Neural progenitor cell (in vitro differentiated cells): ENCODE data around the gene WDR53.
"Not testable (repeated sequence)": the region's sequence is repeated elsewhere in the genome, so short reads cannot be mapped to it uniquely, and the experiment has no call there.

Experiments used
- EZH2 ChIP-seq: fragments of 200-600 bp; sonication (generic); IDR thresholded peaks from 2 replicates; pipeline ENCODE4 v1.6.1; 2017; ENCODE audit warnings: antibody characterized with exemption, mild to moderate bottlenecking, moderate library complexity
- EZH2phosphoT487 ChIP-seq: fragments of 200-600 bp; sonication (generic); IDR thresholded peaks from 2 replicates; pipeline ENCODE4 v1.6.1; 2017; ENCODE audit warnings: antibody characterized with exemption
- TF ChIP-seq, protein P1 (sequence below): fragments of 200-600 bp; sonication (generic); IDR thresholded peaks from 2 replicates; pipeline ENCODE4 v1.5.1; 2017; ENCODE audit warnings: antibody characterized with exemption, mild to moderate bottlenecking

DNA sequence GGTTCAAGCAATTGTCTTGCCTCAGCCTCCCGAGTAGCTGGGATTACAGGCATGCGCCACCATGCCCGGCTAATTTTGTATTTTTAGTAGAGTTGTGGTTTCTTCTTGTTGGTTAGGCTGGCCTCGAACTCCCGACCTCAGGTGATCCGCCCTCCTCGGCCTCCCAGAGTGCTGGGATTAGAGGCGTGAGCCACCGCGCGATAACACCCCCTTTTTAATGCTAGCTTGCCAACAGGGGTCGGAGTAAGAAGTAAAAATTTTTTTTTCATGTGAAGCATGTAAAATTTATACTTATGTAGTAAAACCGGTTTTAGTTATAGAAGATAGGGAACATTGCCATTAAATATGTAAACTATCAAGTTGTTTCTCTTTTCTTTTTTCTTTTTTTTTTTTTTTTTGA, 2.0 kb upstream of the WDR53 start:
- TF ChIP-seq, protein P1, sequence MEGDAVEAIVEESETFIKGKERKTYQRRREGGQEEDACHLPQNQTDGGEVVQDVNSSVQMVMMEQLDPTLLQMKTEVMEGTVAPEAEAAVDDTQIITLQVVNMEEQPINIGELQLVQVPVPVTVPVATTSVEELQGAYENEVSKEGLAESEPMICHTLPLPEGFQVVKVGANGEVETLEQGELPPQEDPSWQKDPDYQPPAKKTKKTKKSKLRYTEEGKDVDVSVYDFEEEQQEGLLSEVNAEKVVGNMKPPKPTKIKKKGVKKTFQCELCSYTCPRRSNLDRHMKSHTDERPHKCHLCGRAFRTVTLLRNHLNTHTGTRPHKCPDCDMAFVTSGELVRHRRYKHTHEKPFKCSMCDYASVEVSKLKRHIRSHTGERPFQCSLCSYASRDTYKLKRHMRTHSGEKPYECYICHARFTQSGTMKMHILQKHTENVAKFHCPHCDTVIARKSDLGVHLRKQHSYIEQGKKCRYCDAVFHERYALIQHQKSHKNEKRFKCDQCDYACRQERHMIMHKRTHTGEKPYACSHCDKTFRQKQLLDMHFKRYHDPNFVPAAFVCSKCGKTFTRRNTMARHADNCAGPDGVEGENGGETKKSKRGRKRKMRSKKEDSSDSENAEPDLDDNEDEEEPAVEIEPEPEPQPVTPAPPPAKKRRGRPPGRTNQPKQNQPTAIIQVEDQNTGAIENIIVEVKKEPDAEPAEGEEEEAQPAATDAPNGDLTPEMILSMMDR, result not testable (repeated sequence)
- TF ChIP-seq EZH2, EZH2phosphoT487: not testable (repeated sequence)
